NB4 (cell line): ENCODE data around the gene POLR1B.
"Not testable (repeated sequence)": the region's sequence is repeated elsewhere in the genome, so short reads cannot be mapped to it uniquely, and the experiment has no call there.

ENCODE experiments used
- CTCF ChIP-seq: IDR thresholded peaks from one replicate; pipeline ENCODE4 v1.5.1; 2012; ENCODE audit warnings: low read depth, low read length
- MAX ChIP-seq: IDR thresholded peaks from 2 replicates; pipeline ENCODE4 v1.6.1; 2011; ENCODE audit warnings: low read depth, low read length
- MYC ChIP-seq: IDR thresholded peaks from 2 replicates; pipeline ENCODE4 v1.6.1; 2011; ENCODE audit warnings: low read depth, low read length
- POLR2A ChIP-seq: IDR thresholded peaks from 2 replicates; pipeline ENCODE4 v1.6.1; 2011; ENCODE audit warnings: mild to moderate bottlenecking; ENCODE audit not compliant: insufficient read length; ENCODE audit errors: extremely low read depth

GRCh38 chr2:112524276-112524675, 18.0 kb upstream of the POLR1B start:
- not testable (repeated sequence) for TF ChIP-seq POLR2A, CTCF, MAX, MYC
